ENCODE data around the gene TMEM163.

DNA sequence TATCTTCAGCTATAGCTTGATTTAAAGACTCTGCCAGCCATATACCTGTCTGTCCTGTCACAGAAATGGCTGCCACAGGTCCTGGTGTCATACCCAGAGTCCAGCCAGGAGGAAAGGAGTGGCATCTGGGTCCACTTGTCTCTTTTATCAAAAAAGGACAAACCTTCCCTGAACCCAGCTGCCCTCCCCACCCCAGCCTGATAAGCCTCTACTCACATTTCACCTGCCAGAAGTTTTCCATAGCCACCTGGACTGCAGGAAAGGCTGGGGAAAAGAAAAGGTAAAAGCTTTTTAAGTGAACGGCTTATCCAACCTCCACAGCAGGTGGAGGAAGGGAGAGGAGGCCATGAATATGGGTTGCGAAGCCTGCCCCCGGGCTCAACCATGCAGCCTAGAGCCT is 32.8 kb downstream of the TMEM163 start:
- TF ChIP-seq, protein P1, sequence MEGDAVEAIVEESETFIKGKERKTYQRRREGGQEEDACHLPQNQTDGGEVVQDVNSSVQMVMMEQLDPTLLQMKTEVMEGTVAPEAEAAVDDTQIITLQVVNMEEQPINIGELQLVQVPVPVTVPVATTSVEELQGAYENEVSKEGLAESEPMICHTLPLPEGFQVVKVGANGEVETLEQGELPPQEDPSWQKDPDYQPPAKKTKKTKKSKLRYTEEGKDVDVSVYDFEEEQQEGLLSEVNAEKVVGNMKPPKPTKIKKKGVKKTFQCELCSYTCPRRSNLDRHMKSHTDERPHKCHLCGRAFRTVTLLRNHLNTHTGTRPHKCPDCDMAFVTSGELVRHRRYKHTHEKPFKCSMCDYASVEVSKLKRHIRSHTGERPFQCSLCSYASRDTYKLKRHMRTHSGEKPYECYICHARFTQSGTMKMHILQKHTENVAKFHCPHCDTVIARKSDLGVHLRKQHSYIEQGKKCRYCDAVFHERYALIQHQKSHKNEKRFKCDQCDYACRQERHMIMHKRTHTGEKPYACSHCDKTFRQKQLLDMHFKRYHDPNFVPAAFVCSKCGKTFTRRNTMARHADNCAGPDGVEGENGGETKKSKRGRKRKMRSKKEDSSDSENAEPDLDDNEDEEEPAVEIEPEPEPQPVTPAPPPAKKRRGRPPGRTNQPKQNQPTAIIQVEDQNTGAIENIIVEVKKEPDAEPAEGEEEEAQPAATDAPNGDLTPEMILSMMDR (IDR thresholded peaks at IDR 0.05; ENCODE audit: insufficient read depth, low read depth, low read length): no peak
- TF ChIP-seq EZH2 (IDR thresholded peaks at IDR 0.05; ENCODE audit: insufficient read depth, low read length): no peak

Measured in astrocyte (in vitro differentiated cells and primary cell).